ENCODE results near the gene QPRT.
"Not testable (repeated sequence)": the region's sequence is repeated elsewhere in the genome, so short reads cannot be mapped to it uniquely, and the experiment has no call there.

The QPRT gene

DNA sequence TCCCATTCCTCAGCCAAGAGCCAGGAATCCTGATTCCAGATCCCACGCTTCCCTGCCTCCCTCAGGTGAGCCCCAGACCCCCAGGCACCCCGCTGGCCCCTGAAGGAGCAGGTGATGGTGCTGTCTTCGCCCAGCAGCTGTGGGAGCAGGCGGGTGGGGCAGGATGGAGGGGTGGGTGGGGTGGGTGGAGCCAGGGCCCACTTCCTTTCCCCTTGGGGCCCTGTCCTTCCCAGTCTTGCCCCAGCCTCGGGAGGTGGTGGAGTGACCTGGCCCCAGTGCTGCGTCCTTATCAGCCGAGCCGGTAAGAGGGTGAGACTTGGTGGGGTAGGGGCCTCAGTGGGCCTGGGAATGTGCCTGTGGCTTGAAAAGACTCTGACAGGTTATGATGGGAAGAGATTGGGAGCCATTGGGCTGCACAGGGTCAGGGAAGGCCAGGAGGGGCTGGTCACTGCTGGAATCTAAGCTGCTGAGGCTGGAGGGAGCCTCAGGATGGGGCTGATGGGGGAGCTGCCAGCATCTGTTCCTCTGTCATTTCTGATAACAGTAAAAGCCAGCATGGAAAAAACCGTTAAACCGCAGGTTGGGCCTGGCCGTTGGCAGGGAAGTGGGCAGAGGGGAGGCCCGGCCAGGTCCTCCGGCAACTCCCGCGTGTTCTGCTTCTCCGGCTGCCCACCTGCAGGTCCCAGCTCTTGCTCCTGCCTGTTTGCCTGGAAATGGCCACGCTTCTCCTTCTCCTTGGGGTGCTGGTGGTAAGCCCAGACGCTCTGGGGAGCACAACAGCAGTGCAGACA, 15.8 kb upstream of the QPRT start, which contains the start of gene SPN:
SPN (plus strand) TSS at position 232 of the 791 bp plus-strand sequence; CDS start at position 714, 482 bp downstream.
- DNase-seq, result no peak

DNA sequence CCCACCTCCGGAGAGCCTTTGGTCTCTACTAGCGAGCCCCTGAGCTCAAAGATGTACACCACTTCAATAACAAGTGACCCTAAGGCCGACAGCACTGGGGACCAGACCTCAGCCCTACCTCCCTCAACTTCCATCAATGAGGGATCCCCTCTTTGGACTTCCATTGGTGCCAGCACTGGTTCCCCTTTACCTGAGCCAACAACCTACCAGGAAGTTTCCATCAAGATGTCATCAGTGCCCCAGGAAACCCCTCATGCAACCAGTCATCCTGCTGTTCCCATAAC, 15.2 kb upstream of the QPRT start:
- DNase-seq, result no peak

DNA sequence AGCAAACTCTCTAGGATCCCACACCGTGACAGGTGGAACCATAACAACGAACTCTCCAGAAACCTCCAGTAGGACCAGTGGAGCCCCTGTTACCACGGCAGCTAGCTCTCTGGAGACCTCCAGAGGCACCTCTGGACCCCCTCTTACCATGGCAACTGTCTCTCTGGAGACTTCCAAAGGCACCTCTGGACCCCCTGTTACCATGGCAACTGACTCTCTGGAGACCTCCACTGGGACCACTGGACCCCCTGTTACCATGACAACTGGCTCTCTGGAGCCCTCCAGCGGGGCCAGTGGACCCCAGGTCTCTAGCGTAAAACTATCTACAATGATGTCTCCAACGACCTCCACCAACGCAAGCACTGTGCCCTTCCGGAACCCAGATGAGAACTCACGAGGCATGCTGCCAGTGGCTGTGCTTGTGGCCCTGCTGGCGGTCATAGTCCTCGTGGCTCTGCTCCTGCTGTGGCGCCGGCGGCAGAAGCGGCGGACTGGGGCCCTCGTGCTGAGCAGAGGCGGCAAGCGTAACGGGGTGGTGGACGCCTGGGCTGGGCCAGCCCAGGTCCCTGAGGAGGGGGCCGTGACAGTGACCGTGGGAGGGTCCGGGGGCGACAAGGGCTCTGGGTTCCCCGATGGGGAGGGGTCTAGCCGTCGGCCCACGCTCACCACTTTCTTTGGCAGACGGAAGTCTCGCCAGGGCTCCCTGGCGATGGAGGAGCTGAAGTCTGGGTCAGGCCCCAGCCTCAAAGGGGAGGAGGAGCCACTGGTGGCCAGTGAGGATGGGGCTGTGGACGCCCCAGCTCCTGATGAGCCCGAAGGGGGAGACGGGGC, 14.7 kb upstream of the QPRT start:
- no peak for DNase-seq

DNA sequence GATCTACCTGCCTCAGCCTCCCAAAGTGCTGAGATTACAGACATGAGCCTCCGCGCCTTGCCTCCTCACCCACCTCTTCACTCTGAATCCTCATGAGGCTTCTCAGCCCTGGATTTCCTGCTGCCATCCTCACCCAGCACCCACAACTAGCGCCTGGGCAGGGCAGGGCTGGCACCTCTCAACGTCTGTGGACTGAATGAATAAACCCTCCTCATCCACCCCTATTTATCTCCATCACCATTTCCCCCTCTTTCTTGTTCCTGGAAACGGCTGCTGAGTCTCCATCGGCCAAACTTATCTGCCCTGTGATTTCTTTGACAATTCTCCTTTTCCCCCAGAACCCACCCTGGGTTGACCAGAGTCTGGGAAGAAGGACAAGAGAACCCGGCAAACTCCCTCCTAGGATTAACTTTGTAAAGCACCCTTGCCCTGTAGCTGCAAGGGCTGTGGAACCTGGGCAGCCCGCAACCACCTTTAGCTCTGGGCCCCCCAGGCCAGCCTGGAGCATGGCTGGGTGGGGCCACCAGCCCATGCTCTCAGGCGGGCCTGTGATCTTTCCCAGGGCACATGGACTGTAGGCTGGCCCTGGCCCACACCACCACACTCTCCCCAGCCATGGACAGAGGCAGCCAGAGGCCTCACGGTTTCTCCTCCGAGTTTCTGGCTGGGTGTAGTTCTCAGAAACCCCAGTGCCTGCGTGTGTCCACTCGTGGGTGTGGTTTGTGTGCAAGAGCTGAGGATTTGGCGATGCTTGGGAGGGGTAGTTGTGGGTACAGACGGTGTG, 13.5 kb upstream of the QPRT start:
- no peak for DNase-seq

DNA sequence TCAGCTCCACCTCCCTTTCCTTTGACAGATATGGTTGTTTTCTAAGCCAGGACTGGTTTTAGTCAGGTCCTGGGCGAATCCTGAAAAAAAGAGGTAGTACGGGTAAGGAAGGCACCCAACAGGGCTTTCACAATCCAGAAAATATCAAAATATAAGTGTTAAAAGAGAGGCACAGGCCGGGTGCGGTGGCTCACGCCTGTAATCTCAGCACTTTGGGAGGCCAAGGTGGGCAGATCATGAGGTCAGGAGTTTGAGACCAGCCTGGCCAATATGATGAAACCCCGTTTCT, 11.7 kb upstream of the QPRT start:
- not testable (repeated sequence) for DNase-seq

DNA sequence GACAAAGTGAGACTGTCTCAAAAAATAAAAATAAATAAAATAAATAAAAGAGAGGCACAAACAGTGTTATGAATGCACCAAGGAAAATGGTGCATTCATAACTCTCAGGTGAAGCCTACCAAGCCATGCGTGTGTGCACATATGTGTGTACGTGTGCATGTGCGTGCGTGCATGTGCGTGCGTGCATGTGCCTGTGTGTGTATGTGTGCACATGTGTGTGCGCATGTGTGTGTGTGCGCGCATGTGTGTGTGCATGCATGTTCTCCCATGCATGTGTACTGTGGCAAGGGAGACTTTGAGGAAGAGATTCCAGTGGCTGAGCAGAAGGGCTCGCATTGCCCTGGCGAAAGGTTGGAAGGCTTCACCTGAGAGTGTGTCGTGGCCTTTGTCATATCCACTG, 11.2 kb upstream of the QPRT start:
- DNase-seq, result no peak

DNA sequence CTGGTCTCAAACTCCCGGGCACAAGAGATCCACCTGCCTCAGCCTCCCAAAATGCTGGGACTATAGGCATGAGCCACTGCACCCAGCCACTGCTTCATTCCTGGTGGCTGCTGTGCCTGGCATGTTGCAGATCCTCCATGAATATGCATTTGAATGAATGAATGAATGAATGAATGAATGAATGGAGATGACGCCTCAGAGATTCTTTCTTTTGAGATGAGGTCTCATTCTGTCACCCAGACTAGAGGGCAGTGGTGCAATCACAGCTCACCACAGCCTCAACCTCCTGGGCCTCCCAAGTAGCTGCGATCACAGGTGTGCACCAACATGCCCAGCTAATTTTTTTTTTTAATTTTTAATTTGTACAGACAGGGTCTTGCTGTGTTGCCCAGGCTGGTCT, 10.7 kb upstream of the QPRT start:
- no peak for DNase-seq

DNA sequence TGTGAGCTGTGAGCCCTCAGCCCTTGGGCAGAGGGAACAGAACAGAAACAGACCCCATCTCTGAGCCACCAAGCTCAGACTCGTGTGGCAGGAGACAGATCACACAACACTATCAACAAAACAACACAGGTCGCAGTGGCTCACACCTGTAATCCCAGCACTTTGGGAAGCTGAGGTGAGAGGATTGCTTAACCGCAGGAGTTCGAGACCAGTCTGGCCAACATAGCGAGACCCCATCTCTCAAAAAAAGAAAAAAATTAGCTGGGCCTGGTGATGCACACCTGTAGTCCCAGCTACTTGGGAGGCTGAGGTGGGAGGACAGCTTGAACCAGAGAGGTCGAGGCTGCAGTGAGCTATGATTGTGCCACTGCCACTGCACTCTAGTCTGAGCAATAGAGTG, 5.5 kb upstream of the QPRT start:
- no peak for DNase-seq

DNA sequence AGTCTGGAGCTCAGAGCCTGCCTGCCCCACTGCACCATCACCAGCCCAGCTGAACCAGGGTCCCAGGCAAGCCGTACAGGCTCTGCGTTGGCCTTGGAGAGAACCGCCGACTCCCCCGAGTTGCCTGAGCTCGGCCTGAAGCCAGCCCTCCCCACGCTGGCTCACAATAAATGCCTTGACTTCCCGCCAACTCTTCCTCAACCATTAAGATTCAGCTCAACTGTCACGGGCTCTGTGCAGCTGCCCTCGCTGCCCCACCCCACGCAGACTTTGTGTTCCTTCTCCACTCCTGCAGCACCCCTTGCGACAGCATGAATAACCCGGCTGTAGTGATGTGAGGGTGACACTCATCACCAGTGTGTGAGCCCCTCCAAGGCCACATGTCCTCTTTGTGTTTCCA, 4.8 kb upstream of the QPRT start:
- DNase-seq, result peak; percentile 22

DNA sequence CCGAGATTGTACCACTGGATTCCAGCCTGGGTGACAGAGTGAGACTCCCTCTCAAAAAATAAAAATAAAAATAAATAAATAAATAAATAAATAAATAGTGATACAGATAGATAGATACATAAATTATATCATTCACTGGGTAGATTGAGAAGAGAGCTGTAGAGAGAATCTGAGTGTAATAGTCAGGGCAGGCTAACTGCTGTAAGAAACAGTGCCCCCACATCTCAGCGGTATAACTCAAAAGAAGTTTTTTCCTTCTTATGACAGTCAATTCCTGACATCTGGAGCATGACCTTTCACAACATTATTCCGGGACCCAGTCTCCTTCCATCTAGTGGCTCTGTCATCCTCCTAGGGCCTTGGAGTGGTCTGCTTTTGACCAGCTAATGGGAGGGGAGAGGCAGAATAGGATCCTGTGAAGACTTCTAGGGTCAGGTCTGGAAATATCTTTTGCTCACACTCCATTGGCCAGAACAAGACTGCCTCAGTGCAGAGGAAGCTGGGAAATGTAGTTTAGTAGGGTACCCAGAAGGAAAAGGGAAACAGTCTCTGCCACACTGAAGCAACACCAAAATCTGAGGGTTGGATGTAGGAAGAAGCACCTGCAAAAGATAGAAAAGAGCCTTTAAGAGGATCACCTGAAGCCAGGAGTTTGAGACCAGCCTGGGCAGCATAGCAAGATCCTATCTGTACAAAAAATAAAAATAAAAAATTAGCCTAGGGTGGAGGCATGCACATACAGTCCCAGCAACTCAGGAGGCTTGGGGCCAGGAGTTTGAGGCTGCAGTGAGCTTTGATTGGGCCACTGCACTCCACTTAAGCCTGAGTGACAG, 3.0 kb upstream of the QPRT start:
- no peak for DNase-seq

DNA sequence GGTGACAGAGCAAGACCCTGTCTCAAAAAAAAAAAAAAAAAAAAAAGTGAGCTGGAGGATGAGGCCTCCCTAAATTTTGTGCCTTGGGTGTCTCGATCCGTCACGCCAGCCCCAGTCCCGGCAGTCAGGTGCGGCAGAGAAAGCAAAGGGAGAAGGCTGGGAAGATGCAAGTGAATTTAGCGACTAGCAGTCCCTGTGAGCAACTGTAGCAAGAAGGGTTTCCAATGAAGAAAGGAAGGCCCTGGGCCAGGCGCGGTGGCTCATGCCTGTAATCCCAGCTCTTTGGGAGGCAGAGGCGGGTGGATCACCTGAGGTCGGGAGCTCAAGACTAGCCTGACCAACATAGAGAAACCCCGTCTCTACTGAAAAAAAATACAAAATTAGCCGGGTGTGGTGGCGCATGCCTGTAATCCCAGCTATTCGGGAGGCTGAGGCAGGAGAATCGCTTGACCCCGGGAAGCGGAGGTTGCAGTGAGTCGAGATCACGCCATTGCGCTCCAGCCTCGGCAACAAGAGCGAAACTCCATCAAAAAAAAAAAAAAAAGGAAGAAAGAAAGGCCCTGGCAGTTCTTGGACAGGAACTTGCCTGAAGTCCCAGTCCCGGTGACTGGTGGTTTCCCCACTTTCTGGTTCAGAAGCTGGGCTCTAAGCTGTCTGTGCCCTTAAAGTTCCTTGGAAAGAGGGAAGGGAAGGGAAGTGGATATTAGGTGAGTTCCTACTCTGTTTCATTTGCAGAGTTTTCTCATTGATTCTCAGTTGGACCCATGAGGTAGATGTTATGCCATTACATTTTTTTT, 1.8 kb upstream of the QPRT start:
- no peak for DNase-seq

DNA sequence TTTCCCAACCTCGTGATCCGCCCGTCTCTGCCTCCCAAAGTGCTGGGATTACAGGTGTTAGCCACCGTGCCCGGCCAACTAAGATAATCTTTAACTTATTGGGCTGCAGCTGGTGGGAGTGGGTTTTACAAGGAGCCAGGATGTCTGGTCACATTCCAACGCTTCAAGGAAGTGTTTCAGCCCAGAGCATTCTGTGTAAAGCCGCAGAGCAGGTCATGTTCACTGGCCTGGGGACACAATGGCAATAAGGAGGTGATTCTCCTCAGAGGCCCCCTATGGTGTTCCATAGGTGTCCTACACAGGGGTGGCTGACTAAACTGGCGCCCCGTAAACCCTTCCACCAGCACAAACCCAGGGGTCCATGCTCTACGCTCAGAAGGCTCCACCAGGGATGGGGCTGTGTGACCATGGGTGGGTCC, 1.2 kb downstream of the QPRT start:
- DNase-seq, result no peak

DNA sequence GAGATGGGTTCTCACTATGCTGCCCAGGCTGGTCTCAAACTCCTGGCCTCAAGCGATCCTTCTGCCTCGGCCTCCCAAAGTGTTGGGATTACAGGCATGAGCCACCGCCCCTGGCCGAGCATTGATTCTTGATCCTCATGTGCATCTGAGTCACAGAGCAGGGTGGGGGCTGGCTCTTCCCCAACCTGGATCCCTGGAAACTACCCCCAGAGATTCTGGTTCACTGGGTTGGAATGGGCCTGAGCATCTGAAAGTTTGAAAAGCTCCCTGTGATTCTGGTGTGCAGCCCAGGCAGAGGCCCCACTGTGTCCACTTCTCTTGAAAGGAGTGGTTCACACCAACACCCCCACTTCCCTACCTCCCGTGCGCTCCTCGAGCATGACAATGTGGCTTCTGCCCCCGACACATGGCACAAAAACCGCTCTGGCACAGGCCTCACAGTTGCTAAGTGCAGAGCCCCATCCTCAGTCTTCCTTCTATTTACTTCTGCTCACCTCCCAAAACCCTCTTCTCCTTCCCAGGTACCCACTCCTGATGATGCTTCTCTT, 4.6 kb downstream of the QPRT start:
- DNase-seq, result no peak

DNA sequence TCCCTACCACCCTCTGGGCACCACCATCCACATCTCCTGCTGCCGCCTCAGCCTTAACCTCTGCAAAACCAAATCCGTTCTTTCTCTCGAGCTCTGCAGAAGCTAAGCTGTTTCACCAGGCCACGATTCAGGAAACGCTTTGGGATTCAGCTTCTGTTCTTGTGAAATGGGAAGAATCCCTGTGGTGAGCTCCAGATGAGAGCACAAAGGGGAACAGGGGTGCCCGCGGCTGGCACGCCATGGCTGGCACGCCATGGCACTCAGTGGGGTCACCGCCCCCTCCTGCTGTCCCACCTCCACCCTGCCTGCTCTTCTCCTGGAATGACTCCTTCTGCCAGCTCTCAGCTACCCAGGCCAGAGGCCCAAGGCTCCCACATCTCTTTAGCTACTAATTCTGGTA, 5.7 kb downstream of the QPRT start:
- DNase-seq, result no peak

DNA sequence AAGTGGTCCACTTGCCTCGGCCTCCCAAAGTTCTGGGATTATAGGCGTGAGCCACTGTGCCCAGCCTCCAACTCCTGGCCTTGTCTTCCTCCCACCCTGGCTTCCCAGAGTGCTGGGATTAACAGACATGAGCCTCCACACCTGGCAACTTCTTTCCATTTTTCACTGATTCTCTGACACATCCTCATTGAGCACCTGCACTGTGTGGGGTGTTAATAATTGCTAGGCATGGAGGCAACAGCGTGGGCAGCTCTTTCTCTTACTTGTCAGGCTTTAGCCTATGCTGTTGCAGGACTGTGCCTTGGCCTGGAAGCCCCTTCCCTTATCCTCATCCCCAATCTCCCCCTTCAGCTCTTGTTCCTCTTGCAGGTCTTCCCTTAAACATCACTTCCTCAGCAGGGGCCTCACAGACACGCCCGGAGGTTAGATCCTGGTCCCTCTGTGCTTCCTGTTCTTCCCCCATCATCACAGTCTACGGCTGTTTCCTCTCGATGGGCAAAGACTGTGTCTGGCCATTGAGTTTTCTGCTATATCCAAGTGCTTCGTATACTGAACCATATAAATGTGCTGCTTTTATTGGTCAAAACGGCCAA, 7.9 kb downstream of the QPRT start:
- no peak for DNase-seq

DNA sequence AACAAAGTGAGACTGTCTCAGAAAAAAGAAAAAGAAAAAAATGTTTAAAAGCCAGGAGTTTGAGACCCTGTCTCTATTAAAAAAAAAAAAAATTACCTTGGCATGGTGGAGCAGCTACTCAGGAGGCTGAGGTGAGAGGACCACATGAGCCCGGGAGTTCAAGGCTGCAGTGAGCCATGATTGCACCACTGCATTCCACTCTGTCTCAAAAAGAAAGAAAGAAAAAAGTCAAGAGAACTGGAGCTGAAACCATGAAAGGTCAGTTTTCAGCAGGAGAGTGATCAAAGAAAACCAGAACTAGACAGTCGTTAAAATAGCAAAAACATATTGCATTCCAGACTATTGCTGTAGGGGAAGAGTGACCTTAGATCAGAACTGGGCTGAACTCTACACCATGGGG, 8.8 kb downstream of the QPRT start:
- DNase-seq, result no peak

DNA sequence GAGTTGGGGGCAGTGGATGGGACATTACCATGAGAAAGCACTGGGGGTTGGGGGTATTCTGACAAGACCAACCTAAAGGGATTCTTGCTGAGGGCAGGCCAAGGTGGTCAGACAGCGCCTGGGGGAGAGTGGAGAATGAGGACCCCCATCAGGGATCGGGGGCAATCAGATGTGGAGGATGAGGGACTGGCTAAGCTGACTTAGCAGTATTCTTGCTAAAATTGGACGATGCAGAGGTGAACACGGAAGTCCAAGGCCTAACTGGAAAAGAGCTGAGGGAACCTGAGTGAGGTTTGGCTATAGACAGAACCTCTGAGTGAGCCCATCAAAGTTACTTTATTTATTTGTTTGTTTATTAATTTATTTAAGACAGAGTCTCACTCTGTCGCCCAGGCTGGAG, 9.2 kb downstream of the QPRT start:
- DNase-seq, result no peak

DNA sequence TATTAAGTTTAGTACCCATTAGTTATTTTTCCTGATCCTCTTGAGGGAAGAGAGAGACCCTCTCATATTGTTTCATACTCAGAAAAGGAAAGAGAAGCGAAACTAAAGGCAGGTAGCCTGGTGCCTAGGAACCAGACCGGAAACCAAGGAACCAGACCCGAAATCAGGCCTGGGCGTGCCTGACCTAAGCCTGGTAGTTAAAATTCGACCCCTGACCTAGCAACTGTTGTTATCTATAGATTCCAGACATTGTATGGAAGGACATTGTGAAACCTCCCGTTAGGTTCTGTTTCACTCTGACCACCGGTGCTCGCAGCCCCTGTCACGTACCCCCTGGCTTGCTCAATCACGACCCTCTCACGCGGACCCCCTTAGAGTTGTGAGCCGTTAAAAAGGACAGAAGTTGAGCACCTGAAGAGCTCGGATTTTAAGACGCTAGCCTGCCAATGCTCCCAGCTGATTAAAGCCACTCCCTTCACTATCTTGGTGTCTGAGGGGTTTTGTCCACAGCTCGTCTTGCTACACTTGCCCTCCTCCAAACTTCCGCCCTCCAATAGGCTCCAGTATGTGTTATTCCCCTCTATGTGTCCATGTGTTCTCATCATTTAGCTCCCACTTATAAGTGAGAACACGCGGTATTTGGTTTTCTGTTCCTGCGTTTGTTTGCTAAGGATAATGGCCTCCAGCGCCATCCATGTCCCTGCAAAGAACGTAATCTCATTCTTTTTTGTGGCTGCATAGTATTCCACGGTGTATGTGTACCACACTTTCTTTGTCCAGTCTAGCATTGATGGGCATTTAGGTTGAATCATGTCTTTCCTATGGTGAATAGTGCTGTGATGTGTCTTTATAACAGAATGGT, 10.7 kb downstream of the QPRT start:
- DNase-seq, result not testable (repeated sequence)

DNA sequence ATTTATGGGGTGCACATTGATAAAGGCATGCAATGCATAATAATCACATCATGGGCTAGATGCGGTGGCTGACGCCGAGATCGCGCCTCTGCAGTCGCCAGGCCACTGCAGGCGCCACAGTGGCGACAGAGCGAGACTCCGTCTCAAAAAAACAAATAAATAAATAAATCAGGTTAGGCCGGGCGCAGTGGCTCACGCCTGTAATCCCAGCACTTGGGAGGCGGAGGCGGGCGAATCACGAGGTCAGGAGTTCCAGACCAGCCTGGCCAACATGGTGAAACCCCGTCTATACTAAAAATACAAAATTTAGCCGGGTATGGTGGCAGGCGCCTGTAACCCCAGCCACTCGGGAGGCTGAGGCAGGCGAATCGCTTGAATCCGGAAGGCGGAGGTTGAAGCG, 13.6 kb downstream of the QPRT start:
- DNase-seq, result not testable (repeated sequence)

Data from NCI-H1105 (cell line).